Lung (tissue), 16 donors: ENCODE results near the gene TPRA1. TPM values are rescaled to one million over a fixed set of nuclear protein-coding genes. Genes with fewer than 3 reads are reported as not detected.

Experiments
- ATAC-seq: fragments of 200-7000 bp; cut with Tn5 transposase; one replicate; pipeline ENCODE4 v1.9.1; 2020; ENCODE audit warnings: moderate number of reproducible peaks; ENCODE audit not compliant: insufficient read depth, low FRiP score
- DNase-seq, 3 donors: peaks; one replicate each; pipeline ENCODE4 v3.0.0-alpha.2; 2013 to 2017
- H3K27ac ChIP-seq, 2 donors: one replicate each; pipeline ENCODE4 v1.5.1; 2013; ENCODE audit warnings: mild to moderate bottlenecking in 2 of 2, moderate library complexity in 2 of 2, control low read depth in 1 of 2, inconsistent platforms in 1 of 2, low read depth in 1 of 2, low read length in 1 of 2
- H3K27me3 ChIP-seq, 3 donors: one replicate each; pipeline ENCODE4 v1.5.1; 2013; ENCODE audit warnings: low read length in 2 of 3; ENCODE audit not compliant: control insufficient read depth in 3 of 3, insufficient read depth in 3 of 3
- H3K36me3 ChIP-seq, 4 donors: one replicate each; pipeline ENCODE4 v1.5.1; 2013; ENCODE audit warnings: low read length in 4 of 4, mild to moderate bottlenecking in 1 of 4, moderate library complexity in 1 of 4; ENCODE audit not compliant: control insufficient read depth in 4 of 4, insufficient read depth in 4 of 4
- H3K4me1 ChIP-seq, 5 donors: one replicate each; pipeline ENCODE4 v1.5.1; 2013; ENCODE audit warnings: low read length in 5 of 5, mild to moderate bottlenecking in 2 of 5, moderate library complexity in 1 of 5; ENCODE audit not compliant: control insufficient read depth in 5 of 5, insufficient read depth in 5 of 5
- H3K4me3 ChIP-seq: one replicate; pipeline ENCODE4 v1.5.1; 2013; ENCODE audit warnings: mild to moderate bottlenecking, control low read depth, moderate library complexity
- H3K9ac ChIP-seq, 2 donors: one replicate each; pipeline ENCODE4 v1.5.1; 2013; ENCODE audit warnings: low read length in 2 of 2, control low read depth in 1 of 2; ENCODE audit not compliant: insufficient read depth in 1 of 2
- H3K9me3 ChIP-seq, 4 donors: one replicate each; pipeline ENCODE4 v1.5.1; 2013; ENCODE audit warnings: low read length in 3 of 4, mild to moderate bottlenecking in 1 of 4, moderate library complexity in 1 of 4; ENCODE audit not compliant: control insufficient read depth in 4 of 4, insufficient read depth in 3 of 4
- WGBS, 2 donors: extraction: QIAGEN DNeasy Blood & Tissue Kit; methylation state at CpG; one replicate each; pipeline ENCODE4 v1.1.7; 2013; 5-methylcytosine and 5-hydroxymethylcytosine counted together
- long read RNA-seq, 5 donors: transcript quantifications; one replicate each; lab custom pipeline, GENCODE V29; 2026
- polyA plus RNA-seq, 2 donors: library from polyadenylated mRNA; stranded (reverse); fragments of 200-250 nt; gene quantifications; one replicate each; pipeline ENCODE4 v1.2.1, GENCODE V29; 2013
- total RNA-seq, 2 donors: library from RNA; depleted of rRNA in 1 of 2; stranded (reverse); fragments of >200 nt in 1 of 2; gene quantifications; one replicate each; pipeline ENCODE4 v1.2.1, GENCODE V29; 2014 to 2021
- TF ChIP-seq, protein P1 (sequence below): IDR thresholded peaks from 2 replicates; pipeline ENCODE4 v1.5.1; 2012; ENCODE audit warnings: mild to moderate bottlenecking; ENCODE audit errors: control extremely low read depth, extremely low read depth
- donor health status: control.
- donor health status: control.
- donor health status: Bipolar disorder and iron deficiency.
- donor health status: healthy.
- donor health status: DM: yes; HTN: yes; CAD: no.

The TPRA1 gene
- total RNA-seq = 10 to 100 TPM; 28.9 to 38.7 TPM
- 10 to 100 TPM; 37.2 to 53.2 TPM for polyA plus RNA-seq
- long read RNA-seq, donor 1, transcript TPRA1-202 (11 exons, 1,933 nt) = major isoform, 12 of 14 reads
- long read RNA-seq, donor 1, partial matches to known transcripts = 0 of 14 reads
- long read RNA-seq, donor 1, other reads (novel, unspliced or antisense) = 0 of 14 reads
- long read RNA-seq, donor 2, transcript TPRA1-202 (11 exons, 1,933 nt) = major isoform, 6 of 6 reads
- long read RNA-seq, donor 2, partial matches to known transcripts = 0 of 6 reads
- long read RNA-seq, donor 2, other reads (novel, unspliced or antisense) = 0 of 6 reads
- long read RNA-seq, donor 3, transcript TPRA1-202 (11 exons, 1,933 nt) = major isoform, 5 of 5 reads
- long read RNA-seq, donor 3, partial matches to known transcripts = 0 of 5 reads
- long read RNA-seq, donor 3, other reads (novel, unspliced or antisense) = 0 of 5 reads
- long read RNA-seq, donor 4, partial matches to known transcripts = 0 of 1 reads
- long read RNA-seq, donor 4, other reads (novel, unspliced or antisense) = 0 of 1 reads
- long read RNA-seq, donor 5, transcript TPRA1-202 (11 exons, 1,933 nt) = major isoform, 15 of 26 reads
- long read RNA-seq, donor 5, partial matches to known transcripts = 10 of 26 reads
- long read RNA-seq, donor 5, other reads (novel, unspliced or antisense) = 0 of 26 reads

DNA sequence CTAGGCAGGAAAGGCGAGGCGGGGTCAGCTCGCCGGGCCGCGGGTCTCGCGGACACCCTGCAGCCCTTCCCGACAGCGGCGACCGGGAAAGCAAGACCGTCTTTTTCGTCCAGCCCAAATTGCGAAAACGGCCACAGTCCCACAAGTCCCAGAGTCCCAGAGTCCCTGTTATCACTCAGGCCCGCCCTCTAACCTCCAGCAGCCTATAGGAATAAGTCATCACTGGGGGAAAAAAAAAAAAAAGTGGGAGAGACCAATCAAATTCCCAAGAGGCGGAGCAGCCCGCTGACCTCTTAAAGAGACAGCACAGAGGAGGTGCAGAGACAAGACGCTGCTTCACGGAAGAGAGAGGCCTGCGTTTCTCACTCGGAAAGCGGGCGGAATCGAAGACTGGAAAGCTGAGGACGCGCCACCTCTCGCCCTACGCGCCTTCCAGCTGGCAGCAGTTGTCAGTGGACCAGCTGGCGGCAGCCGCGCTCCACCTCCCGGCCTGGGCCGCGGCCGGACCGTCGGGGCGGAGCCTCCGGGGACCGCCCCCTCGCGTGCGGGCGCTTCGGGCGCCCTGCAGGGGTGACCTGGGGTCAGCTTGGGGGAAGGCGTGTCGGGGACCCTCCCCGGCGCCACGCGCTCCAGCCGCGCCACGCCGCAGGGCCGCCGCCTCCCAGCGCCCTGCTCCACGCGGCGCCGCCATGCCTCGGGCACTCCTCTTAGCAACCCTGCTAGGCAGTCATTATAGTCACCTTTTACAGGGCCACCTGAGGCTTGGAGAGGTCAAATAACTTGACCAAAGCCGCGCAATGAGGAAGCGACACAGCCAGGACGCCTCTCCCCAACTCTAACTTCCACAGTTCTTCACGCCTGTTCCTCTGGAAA, at the start of gene TPRA1:
Gene TPRA1, minus strand, starts transcription at position 141 of the 873 bp plus-strand sequence. CDS start 10,587 bp downstream, outside the sequence.
- peak within 1 kb of the TSS; percentile 91 for H3K4me3 ChIP-seq
- peak; percentile 95 to 99 (median 99) for DNase-seq
- peaks cover 0 to 2% (median 0%) of the 10 kb centered on the region in 4 donors for H3K36me3 ChIP-seq
- 0 to 1% methylated on average over 64 to 72 of the region's 72 CpGs for WGBS, 2 donors
- H3K9me3 ChIP-seq = no peaks in the 10 kb centered on the region
- ATAC-seq = peak; percentile 91
- TF ChIP-seq, protein P1, sequence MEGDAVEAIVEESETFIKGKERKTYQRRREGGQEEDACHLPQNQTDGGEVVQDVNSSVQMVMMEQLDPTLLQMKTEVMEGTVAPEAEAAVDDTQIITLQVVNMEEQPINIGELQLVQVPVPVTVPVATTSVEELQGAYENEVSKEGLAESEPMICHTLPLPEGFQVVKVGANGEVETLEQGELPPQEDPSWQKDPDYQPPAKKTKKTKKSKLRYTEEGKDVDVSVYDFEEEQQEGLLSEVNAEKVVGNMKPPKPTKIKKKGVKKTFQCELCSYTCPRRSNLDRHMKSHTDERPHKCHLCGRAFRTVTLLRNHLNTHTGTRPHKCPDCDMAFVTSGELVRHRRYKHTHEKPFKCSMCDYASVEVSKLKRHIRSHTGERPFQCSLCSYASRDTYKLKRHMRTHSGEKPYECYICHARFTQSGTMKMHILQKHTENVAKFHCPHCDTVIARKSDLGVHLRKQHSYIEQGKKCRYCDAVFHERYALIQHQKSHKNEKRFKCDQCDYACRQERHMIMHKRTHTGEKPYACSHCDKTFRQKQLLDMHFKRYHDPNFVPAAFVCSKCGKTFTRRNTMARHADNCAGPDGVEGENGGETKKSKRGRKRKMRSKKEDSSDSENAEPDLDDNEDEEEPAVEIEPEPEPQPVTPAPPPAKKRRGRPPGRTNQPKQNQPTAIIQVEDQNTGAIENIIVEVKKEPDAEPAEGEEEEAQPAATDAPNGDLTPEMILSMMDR = no peak
- H3K27ac ChIP-seq = peak within 1 kb of the TSS; percentile 88 to 91
- no peaks in the 10 kb centered on the region for H3K27me3 ChIP-seq
- H3K4me1 ChIP-seq = peaks cover 0 to 25% (median 14%) of the 10 kb centered on the region in 5 donors
- H3K9ac ChIP-seq = peak within 1 kb of the TSS; percentile 46 to 76

DNA sequence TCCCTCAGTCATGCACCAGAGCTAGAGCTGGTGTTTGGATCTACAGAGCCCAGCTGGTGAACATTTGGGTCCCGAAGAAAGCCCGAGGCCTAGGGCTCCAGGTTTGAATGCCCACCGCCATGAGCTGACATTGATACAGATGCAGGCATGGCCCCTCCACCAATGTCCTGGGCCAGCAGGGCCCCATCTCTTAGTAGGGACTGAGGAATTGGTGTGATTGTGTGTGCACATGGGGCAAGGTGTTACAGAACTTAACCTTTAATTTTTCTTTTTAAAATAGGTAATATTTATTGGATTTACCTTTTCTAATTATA, 49.5 kb upstream of the TPRA1 start:
- DNase-seq (no peak), ATAC-seq (no peak)
- Histone ChIP-seq H3K9ac (no peak overlapping the region), H3K4me3 (no peak overlapping the region), H3K27ac (no peak overlapping the region), H3K9me3 (no peaks in the 10 kb centered on the region), H3K27me3 (no peaks in the 10 kb centered on the region), H3K4me1 (no peaks in the 10 kb centered on the region), H3K36me3 (no peaks in the 10 kb centered on the region)
- TF ChIP-seq, protein P1 = no peak
- 97 to 98% methylated on average over 3 of the region's 3 CpGs for WGBS, 2 donors

DNA sequence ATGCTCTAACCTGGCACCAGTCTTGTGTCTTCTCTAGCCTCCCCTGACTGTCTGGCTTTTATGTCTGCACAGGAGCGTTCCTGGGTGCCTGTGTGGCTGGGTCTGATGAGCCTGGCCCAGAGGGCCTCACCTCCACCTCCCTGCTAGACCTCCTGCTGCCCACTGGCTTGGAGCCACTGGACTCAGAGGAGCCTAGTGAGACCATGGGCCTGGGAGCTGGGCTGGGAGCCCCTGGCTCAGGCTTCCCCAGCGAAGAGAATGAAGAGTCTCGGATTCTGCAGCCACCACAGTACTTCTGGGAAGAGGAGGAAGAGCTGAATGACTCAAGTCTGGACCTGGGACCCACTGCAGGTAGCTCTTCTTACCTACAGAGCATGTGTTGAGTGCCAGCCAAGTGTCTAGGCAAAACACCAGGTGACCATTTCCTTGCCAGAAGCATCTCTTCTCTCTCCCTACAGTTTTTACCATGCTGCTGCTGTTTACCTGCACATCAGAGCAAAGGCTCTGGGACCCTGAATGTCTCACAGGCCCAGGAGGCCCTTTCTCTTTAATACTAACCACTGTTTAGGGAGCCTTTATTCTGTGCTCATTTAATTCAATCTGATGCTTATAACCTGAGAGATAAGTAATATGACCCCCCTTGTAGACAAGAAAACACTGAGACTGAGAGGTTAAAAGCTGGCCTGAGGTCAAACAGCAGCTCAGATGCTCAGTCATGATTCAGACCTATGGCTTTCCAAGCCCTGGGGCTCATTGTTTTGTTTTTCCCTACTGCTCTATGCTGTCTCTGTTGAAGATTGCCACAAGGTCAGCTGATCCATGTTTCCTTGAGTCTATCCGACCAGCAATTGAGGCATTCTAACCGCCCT, 48.9 kb upstream of the TPRA1 start:
- H3K36me3 ChIP-seq = no peaks in the 10 kb centered on the region
- no peaks in the 10 kb centered on the region for H3K9me3 ChIP-seq
- TF ChIP-seq, protein P1 = no peak
- ATAC-seq = no peak
- 92 to 95% methylated on average over 5 of the region's 5 CpGs for WGBS, 2 donors
- no peak overlapping the region for H3K4me3 ChIP-seq
- H3K4me1 ChIP-seq = no peaks in the 10 kb centered on the region
- H3K27me3 ChIP-seq = no peaks in the 10 kb centered on the region
- no peak for DNase-seq
- no peak overlapping the region for H3K9ac ChIP-seq
- no peak overlapping the region for H3K27ac ChIP-seq
